Putamen (tissue), 1 donor: ENCODE data around the gene ARHGAP8.
"Not testable (repeated sequence)": the region's sequence is repeated elsewhere in the genome, so short reads cannot be mapped to it uniquely, and the experiment has no call there.

ENCODE experiments used
- DNase-seq: peaks from one replicate; pipeline ENCODE4 v3.0.0-alpha.2; 2016; ENCODE audit warnings: low spot score

Gene ARHGAP8

GRCh38 chr22:44889255-44889878, 137.0 kb downstream of the ARHGAP8 start:
- no peak for DNase-seq

- no peak for DNase-seq
Measured at GRCh38 chr22:44890416-44891292, 138.3 kb downstream of the ARHGAP8 start.

- DNase-seq: no peak
Measured at GRCh38 chr22:44891293-44891747, 138.9 kb downstream of the ARHGAP8 start.

GRCh38 chr22:44891791-44892190, 139.4 kb downstream of the ARHGAP8 start:
- no peak for DNase-seq

- DNase-seq: no peak
Measured at GRCh38 chr22:44892243-44892642, 139.9 kb downstream of the ARHGAP8 start.

GRCh38 chr22:44892803-44893730, 140.7 kb downstream of the ARHGAP8 start:
- DNase-seq: no peak

- DNase-seq: no peak
Measured at GRCh38 chr22:44893731-44894080, 141.3 kb downstream of the ARHGAP8 start.

GRCh38 chr22:44894321-44894720, 141.9 kb downstream of the ARHGAP8 start:
- DNase-seq: no peak

GRCh38 chr22:44894782-44895181, 142.4 kb downstream of the ARHGAP8 start:
- no peak for DNase-seq

GRCh38 chr22:44895296-44896055, 143.1 kb downstream of the ARHGAP8 start:
- no peak for DNase-seq

GRCh38 chr22:44898236-44898635, 145.9 kb downstream of the ARHGAP8 start:
- no peak for DNase-seq

- DNase-seq: no peak
Measured at GRCh38 chr22:44901301-44901700, 148.9 kb downstream of the ARHGAP8 start.

GRCh38 chr22:44903164-44903563, 150.8 kb downstream of the ARHGAP8 start:
- DNase-seq: not testable (repeated sequence)

GRCh38 chr22:44904492-44905152, 152.2 kb downstream of the ARHGAP8 start:
- not testable (repeated sequence) for DNase-seq

GRCh38 chr22:44906248-44906936, 154.0 kb downstream of the ARHGAP8 start:
- no peak for DNase-seq

- no peak for DNase-seq
Measured at GRCh38 chr22:44906999-44907644, 154.7 kb downstream of the ARHGAP8 start.

- no peak for DNase-seq
Measured at GRCh38 chr22:44907765-44908737, 155.7 kb downstream of the ARHGAP8 start.

- DNase-seq: no peak
Measured at GRCh38 chr22:44909241-44909640, 156.9 kb downstream of the ARHGAP8 start.
